ENCODE data around the gene ELL2. TPM values are rescaled to one million over a fixed set of nuclear protein-coding genes. Genes with fewer than 3 reads are reported as not detected.

ELL2 gene
- total and polyA plus RNA-seq, 2 of the 13 experiments (the other 11 are each of a cell fraction or from before 2014, with no cell fraction given) = 78.9 to 97.1 TPM

- TF ChIP-seq, protein P1, sequence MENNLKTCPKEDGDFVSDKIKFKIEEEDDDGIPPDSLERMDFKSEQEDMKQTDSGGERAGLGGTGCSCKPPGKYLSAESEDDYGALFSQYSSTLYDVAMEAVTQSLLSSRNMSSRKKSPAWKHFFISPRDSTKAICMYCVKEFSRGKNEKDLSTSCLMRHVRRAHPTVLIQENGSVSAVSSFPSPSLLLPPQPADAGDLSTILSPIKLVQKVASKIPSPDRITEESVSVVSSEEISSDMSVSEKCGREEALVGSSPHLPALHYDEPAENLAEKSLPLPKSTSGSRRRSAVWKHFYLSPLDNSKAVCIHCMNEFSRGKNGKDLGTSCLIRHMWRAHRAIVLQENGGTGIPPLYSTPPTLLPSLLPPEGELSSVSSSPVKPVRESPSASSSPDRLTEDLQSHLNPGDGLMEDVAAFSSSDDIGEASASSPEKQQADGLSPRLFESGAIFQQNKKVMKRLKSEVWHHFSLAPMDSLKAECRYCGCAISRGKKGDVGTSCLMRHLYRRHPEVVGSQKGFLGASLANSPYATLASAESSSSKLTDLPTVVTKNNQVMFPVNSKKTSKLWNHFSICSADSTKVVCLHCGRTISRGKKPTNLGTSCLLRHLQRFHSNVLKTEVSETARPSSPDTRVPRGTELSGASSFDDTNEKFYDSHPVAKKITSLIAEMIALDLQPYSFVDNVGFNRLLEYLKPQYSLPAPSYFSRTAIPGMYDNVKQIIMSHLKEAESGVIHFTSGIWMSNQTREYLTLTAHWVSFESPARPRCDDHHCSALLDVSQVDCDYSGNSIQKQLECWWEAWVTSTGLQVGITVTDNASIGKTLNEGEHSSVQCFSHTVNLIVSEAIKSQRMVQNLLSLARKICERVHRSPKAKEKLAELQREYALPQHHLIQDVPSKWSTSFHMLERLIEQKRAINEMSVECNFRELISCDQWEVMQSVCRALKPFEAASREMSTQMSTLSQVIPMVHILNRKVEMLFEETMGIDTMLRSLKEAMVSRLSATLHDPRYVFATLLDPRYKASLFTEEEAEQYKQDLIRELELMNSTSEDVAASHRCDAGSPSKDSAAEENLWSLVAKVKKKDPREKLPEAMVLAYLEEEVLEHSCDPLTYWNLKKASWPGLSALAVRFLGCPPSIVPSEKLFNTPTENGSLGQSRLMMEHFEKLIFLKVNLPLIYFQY (CRISPR knock-in tag; IDR thresholded peaks at IDR 0.05; ENCODE audit: borderline replicate concordance) = peak; percentile 66; the same call in 1 of the 2 replicates
- TF ChIP-seq ZNF549 (CRISPR knock-in tag; IDR thresholded peaks at IDR 0.05) = no peak
- no peak for TF ChIP-seq ZNF713 (CRISPR knock-in tag; IDR thresholded peaks at IDR 0.05)
- TF ChIP-seq TIGD3 (CRISPR knock-in tag; IDR thresholded peaks at IDR 0.05; ENCODE audit: borderline replicate concordance) = no peak
- peak; percentile 97 for TF ChIP-seq ZNF878 (CRISPR knock-in tag; IDR thresholded peaks at IDR 0.05)
- TF ChIP-seq KLF11 (CRISPR knock-in tag; IDR thresholded peaks at IDR 0.05) = peak; percentile 80; the same call in 1 of the 2 replicates
- no peak for TF ChIP-seq PAF1 (CRISPR knock-in tag; IDR thresholded peaks at IDR 0.05)
- TF ChIP-seq ZFX (CRISPR knock-in tag; IDR thresholded peaks at IDR 0.05; ENCODE audit: low read depth) = peak; percentile 70
- 0 out of 2 replicates have a peak, but pooled peaks have one; percentile 12 for TF ChIP-seq SMC3 (IDR thresholded peaks at IDR 0.05; ENCODE audit: low read length)
- 0 out of 2 replicates have a peak, but pooled peaks have one; percentile 57 for TF ChIP-seq RARG (CRISPR knock-in tag; IDR thresholded peaks at IDR 0.05; ENCODE audit: low read depth)
- peak; percentile 60; the same call in 1 of the 2 replicates for TF ChIP-seq SMAD3 (CRISPR knock-in tag; IDR thresholded peaks at IDR 0.05)
- TF ChIP-seq HOXD1 (CRISPR knock-in tag; IDR thresholded peaks at IDR 0.05) = peak; percentile 69
- peak; percentile 89 for TF ChIP-seq ARID5B (CRISPR knock-in tag; IDR thresholded peaks at IDR 0.05)
- no peak for TF ChIP-seq ZNF329 (CRISPR knock-in tag; IDR thresholded peaks at IDR 0.05; ENCODE audit: low read depth)
- TF ChIP-seq RFX5 (IDR thresholded peaks at IDR 0.05; ENCODE audit: low read depth, low read length) = no peak
- no peak for TF ChIP-seq XBP1 (CRISPR knock-in tag; IDR thresholded peaks at IDR 0.05)
- no peak for TF ChIP-seq ATM (IDR thresholded peaks at IDR 0.05; ENCODE audit: borderline replicate concordance)
- no peak for TF ChIP-seq ZNF577 (CRISPR knock-in tag; IDR thresholded peaks at IDR 0.05; ENCODE audit: borderline replicate concordance, low read depth)
- no peak for TF ChIP-seq TRIM24 (CRISPR knock-in tag; IDR thresholded peaks at IDR 0.05)
- peak; percentile 56; the same call in 1 of the 2 replicates for TF ChIP-seq SPEN (CRISPR knock-in tag; IDR thresholded peaks at IDR 0.05; ENCODE audit: low read depth)
These were observed 104.3 kb downstream of the ELL2 start (continued) for GRCh38 chr5:95857185-95857945.

Data from HepG2 (cell line).